Measurements from ENCODE around the gene OTUD1.

DNA sequence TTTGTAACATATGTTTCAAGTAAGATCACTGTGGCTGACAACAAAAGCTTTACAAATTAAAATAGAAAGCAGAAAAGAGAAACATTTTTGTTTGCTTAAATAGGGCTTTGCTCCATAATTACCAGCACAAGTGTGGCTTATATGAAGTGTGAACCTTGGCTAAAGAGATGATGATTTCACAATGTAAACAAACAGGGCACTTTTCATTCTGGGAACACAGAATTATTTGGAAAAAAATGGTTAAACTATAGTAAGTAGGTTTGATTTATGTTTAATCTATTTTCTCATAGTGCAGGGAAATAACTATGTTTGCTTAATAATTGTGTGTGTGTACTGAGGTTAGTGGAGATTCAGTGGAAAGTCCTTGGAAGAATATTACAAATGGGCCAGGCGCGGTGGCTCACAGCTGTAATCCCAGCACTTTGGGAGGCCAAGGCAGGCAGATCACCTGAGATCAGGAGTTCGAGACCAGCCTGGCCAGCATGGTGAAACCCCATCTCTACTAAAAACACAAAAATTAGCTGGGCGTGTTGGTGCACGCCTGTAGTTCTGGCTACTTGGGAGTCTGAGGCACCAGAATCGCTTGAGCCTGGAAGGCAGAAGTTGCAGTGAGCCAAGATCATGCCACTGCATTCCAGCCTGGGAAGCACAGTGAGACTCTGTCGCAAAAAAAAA, 19.1 kb upstream of the OTUD1 start:
- TF ChIP-seq, protein P1, sequence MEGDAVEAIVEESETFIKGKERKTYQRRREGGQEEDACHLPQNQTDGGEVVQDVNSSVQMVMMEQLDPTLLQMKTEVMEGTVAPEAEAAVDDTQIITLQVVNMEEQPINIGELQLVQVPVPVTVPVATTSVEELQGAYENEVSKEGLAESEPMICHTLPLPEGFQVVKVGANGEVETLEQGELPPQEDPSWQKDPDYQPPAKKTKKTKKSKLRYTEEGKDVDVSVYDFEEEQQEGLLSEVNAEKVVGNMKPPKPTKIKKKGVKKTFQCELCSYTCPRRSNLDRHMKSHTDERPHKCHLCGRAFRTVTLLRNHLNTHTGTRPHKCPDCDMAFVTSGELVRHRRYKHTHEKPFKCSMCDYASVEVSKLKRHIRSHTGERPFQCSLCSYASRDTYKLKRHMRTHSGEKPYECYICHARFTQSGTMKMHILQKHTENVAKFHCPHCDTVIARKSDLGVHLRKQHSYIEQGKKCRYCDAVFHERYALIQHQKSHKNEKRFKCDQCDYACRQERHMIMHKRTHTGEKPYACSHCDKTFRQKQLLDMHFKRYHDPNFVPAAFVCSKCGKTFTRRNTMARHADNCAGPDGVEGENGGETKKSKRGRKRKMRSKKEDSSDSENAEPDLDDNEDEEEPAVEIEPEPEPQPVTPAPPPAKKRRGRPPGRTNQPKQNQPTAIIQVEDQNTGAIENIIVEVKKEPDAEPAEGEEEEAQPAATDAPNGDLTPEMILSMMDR (conservative IDR thresholded peaks at IDR 0.05; ENCODE audit: low read length) = no peak
- TF ChIP-seq EZH2phosphoT487 (IDR thresholded peaks at IDR 0.05; ENCODE audit: borderline replicate concordance, low read depth, low read length) = no peak
